Tongue (tissue), 2 donors: ENCODE results near the gene C8B. TPM values are rescaled to one million over a fixed set of nuclear protein-coding genes. Genes with fewer than 3 reads are reported as not detected.

ENCODE experiments used
- DNase-seq: peaks from one replicate; pipeline ENCODE4 v3.0.0-alpha.2; 2015
- total RNA-seq: library from RNA; depleted of rRNA; stranded (reverse); fragments of >200 nt; gene quantifications from one replicate; pipeline ENCODE4 v1.2.3, GENCODE V29; 2014

The C8B gene
- total RNA-seq, 1 donor from 2014 or later = not detected

- no peak for DNase-seq
Measured at GRCh38 chr1:56897150-56898004, 68.4 kb downstream of the C8B start.

DNA sequence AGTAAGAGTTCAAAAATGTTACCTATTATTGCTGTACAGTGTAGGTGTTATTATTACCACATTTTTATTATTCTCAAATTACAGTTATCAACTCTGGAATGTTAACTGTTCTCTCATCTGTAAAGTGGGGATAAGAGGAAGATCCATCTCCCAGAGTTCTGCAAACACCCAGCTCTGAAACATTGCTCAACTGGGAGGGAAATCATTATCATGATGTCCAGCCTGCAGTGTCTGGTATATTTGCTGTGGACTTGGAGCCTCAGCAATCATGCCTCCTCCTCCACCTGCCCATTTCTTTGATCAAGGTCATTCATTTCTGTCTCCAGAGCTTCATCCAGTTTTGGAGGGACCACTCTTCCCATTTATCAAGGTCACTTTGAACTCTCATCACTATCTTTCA lies 71.8 kb downstream of the C8B start:
- no peak for DNase-seq

DNA sequence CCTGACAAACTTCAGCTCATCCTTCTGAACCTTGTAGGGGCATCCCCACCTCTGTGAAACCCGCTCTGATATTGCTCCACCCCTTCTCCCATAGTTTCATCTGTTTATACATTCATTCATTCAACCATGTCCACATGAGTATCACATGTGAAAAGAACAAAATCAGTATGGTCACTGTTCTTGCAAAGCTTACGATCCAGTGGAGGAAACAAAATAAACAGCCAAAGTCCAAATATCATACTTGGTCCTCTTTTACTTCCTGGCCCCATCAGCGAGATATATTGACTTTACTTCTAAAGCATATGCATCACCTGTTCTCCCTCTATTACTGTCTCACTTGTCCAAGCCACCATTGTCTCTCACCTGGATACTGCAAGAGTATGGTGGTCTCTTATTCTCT lies 75.6 kb downstream of the C8B start:
- no peak for DNase-seq

DNA sequence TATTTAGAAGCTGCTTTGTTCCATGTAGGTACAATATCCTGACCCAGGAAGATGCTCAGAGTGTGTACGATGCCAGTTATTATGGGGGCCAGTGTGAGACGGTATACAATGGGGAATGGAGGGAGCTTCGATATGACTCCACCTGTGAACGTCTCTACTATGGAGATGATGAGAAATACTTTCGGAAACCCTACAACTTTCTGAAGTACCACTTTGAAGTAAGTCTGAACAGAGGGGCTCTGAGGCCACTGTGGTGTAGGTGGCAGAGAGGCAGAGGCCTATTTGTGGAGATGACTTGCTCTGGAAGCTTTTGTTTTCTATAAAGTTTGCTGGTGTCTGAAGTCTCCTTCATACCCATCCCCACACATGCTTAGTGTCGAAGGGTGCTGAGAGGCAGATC lies 84.4 kb downstream of the C8B start:
- no peak for DNase-seq

GRCh38 chr1:56880774-56881173 lies 85.0 kb downstream of the C8B start:
- DNase-seq = no peak

Other genes with a start within 250 kb of the C8B start
- gene FYB2, start 146.6 kb downstream of the C8B start, total RNA-seq = 0.31 TPM
- gene C8A, start 111.2 kb downstream of the C8B start, total RNA-seq = not detected